Neural cell (in vitro differentiated cells): ENCODE data around the gene SFMBT1. TPM values are rescaled to one million over a fixed set of nuclear protein-coding genes. Genes with fewer than 3 reads are reported as not detected.

ENCODE experiments used
- H2AFZ ChIP-seq: fragments of 200-600, 300-800 bp; sonication (generic), shearing (Covaris generic); 2 replicates; pipeline ENCODE4 v1.6.0; 2014; ENCODE audit warnings: low read depth, mild to moderate bottlenecking, antibody characterized with exemption, low read length, moderate library complexity
- H3F3A ChIP-seq: fragments of 200-600 bp; shearing (Covaris generic); 2 replicates; pipeline ENCODE4 v1.6.1; 2016; ENCODE audit warnings: mild to moderate bottlenecking, moderate library complexity, mixed read lengths, antibody characterized with exemption, low read length; ENCODE audit not compliant: insufficient read depth, poor library complexity, severe bottlenecking
- H3K27ac ChIP-seq: fragments of 200-600, 300-800 bp; sonication (generic), shearing (Covaris generic); 2 replicates; pipeline ENCODE4 v1.5.1; 2014; ENCODE audit warnings: mild to moderate bottlenecking, low read length, moderate library complexity
- H3K27me3 ChIP-seq: fragments of 300-800, 200-600 bp; sonication (generic), shearing (Covaris generic); 2 replicates; pipeline ENCODE4 v1.6.0; 2014; ENCODE audit warnings: mild to moderate bottlenecking, low read depth, low read length, moderate library complexity; ENCODE audit not compliant: insufficient read depth
- H3K36me3 ChIP-seq: fragments of 300-800, 200-600 bp; sonication (generic), shearing (Covaris generic); 2 replicates; pipeline ENCODE4 v1.5.1; 2014; ENCODE audit warnings: mild to moderate bottlenecking, antibody characterized with exemption, low read length, moderate library complexity; ENCODE audit not compliant: insufficient read depth
- H3K4me2 ChIP-seq: fragments of 300-800, 200-600 bp; sonication (generic), shearing (Covaris generic); 2 replicates; pipeline ENCODE4 v1.6.0; 2014; ENCODE audit warnings: mild to moderate bottlenecking, low read length
- H3K4me3 ChIP-seq: fragments of 300-800, 200-600 bp; sonication (generic), shearing (Covaris generic); 2 replicates; pipeline ENCODE4 v1.5.1; 2014; ENCODE audit warnings: mild to moderate bottlenecking, low read length, moderate library complexity
- H3K79me2 ChIP-seq: fragments of 200-600 bp; shearing (Covaris generic); replicated peaks from 2 replicates; pipeline ENCODE4 v1.6.0; 2014; ENCODE audit warnings: mild to moderate bottlenecking, low read length, moderate library complexity; ENCODE audit not compliant: insufficient read depth
- H3K9ac ChIP-seq: fragments of 300-800, 200-600 bp; sonication (generic), shearing (Covaris generic); 2 replicates; pipeline ENCODE4 v1.6.1; 2016; ENCODE audit warnings: mild to moderate bottlenecking, low read length, mixed read lengths
- H3K9me2 ChIP-seq: fragments of 200-600 bp; shearing (Covaris generic); 2 replicates; pipeline ENCODE4 v1.6.1; 2016; ENCODE audit warnings: mild to moderate bottlenecking, low read length, mixed read lengths; ENCODE audit not compliant: insufficient read depth
- H3K9me3 ChIP-seq: fragments of 200-600, 300-800 bp; sonication (generic), shearing (Covaris generic); 2 replicates; pipeline ENCODE4 v1.6.1; 2016; ENCODE audit warnings: mild to moderate bottlenecking, mixed run types, low read length, moderate library complexity, mixed read lengths
- H4K20me1 ChIP-seq: fragments of 200-600 bp; shearing (Covaris generic); 2 replicates; pipeline ENCODE4 v1.6.1; 2016; ENCODE audit warnings: mild to moderate bottlenecking, mixed run types; ENCODE audit not compliant: insufficient read depth
- EP300 ChIP-seq: fragments of 450-650 bp; conservative IDR thresholded peaks from 2 replicates; pipeline ENCODE4 v1.6.1; 2014; ENCODE audit warnings: antibody characterized with exemption, mild to moderate bottlenecking, moderate library complexity; ENCODE audit not compliant: poor library complexity, severe bottlenecking
- EZH2 ChIP-seq: fragments of 200-600, 300-800 bp; shearing (Covaris generic), sonication (generic); IDR thresholded peaks from 2 replicates; pipeline ENCODE4 v1.6.1; 2014; ENCODE audit warnings: antibody characterized with exemption, low read length, borderline replicate concordance, mild to moderate bottlenecking; ENCODE audit not compliant: insufficient read depth, poor library complexity, severe bottlenecking
- MXI1 ChIP-seq: fragments of 450-650 bp; conservative IDR thresholded peaks from 2 replicates; pipeline ENCODE4 v1.6.1; 2014; ENCODE audit warnings: antibody characterized with exemption, mild to moderate bottlenecking; ENCODE audit not compliant: poor library complexity, severe bottlenecking
- POLR2AphosphoS5 ChIP-seq: IDR thresholded peaks from 2 replicates; pipeline ENCODE4 v1.6.1; 2012
- RAD21 ChIP-seq: fragments of 450-650 bp; conservative IDR thresholded peaks from 2 replicates; pipeline ENCODE4 v1.6.1; 2014; ENCODE audit warnings: antibody characterized with exemption, mild to moderate bottlenecking, moderate library complexity
- SMC3 ChIP-seq: fragments of 450-650 bp; conservative IDR thresholded peaks from 2 replicates; pipeline ENCODE4 v1.6.1; 2014; ENCODE audit warnings: antibody characterized with exemption, mild to moderate bottlenecking, moderate library complexity; ENCODE audit not compliant: poor library complexity
- TAF1 ChIP-seq: IDR thresholded peaks from 2 replicates; pipeline ENCODE4 v1.6.1; 2012; ENCODE audit warnings: low read depth
- polyA plus RNA-seq: library from polyadenylated mRNA; depleted of rRNA; stranded (reverse); fragments of >200 nt; gene quantifications from 2 replicates; pipeline ENCODE4 v1.2.3, GENCODE V29; 2014
- TF ChIP-seq, protein P1 (sequence below): IDR thresholded peaks from 2 replicates; pipeline ENCODE4 v1.6.1; 2012; ENCODE audit warnings: borderline replicate concordance
- TF ChIP-seq, protein P2 (sequence below): fragments of 450-650 bp; IDR thresholded peaks from 2 replicates; pipeline ENCODE4 v1.5.1; 2014; ENCODE audit warnings: antibody characterized with exemption, mild to moderate bottlenecking, moderate library complexity; ENCODE audit not compliant: poor library complexity, severe bottlenecking

Gene SFMBT1
- polyA plus RNA-seq, 1 donor from 2014 or later = 17.3 TPM

DNA sequence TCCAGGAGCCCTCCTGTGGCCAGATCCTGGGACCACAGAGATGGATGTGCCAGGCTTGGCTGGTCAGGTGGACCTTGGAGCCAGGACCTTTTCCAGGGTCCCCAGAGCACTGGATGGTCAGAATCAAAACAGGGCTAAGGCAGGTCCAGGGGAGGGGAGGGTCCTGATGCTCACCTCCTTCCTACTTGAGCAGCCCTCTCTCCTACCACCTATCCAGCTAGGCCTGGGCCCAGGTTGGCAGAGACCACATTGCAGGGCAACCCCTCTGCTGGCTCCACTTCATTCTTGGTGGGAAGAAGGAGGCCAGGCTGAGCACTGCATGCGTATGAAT lies 28.5 kb upstream of the SFMBT1 start:
- Histone ChIP-seq H3K79me2 (no peaks in the 10 kb centered on the region), H3F3A (no peaks in the 10 kb centered on the region), H4K20me1 (no peaks in the 10 kb centered on the region), H3K4me2 (no peak overlapping the region), H3K27ac (no peak overlapping the region), H3K4me3 (no peak overlapping the region), H3K27me3 (no peaks in the 10 kb centered on the region), H2AFZ (no peak overlapping the region), H3K36me3 (no peaks in the 10 kb centered on the region), H3K9me3 (no peaks in the 10 kb centered on the region), H3K9me2 (no peaks in the 10 kb centered on the region), H3K9ac (no peak overlapping the region)
- TF ChIP-seq MXI1 (no peak), EP300 (no peak), RAD21 (no peak), SMC3 (no peak), POLR2AphosphoS5 (no peak)
- TF ChIP-seq, protein P1, sequence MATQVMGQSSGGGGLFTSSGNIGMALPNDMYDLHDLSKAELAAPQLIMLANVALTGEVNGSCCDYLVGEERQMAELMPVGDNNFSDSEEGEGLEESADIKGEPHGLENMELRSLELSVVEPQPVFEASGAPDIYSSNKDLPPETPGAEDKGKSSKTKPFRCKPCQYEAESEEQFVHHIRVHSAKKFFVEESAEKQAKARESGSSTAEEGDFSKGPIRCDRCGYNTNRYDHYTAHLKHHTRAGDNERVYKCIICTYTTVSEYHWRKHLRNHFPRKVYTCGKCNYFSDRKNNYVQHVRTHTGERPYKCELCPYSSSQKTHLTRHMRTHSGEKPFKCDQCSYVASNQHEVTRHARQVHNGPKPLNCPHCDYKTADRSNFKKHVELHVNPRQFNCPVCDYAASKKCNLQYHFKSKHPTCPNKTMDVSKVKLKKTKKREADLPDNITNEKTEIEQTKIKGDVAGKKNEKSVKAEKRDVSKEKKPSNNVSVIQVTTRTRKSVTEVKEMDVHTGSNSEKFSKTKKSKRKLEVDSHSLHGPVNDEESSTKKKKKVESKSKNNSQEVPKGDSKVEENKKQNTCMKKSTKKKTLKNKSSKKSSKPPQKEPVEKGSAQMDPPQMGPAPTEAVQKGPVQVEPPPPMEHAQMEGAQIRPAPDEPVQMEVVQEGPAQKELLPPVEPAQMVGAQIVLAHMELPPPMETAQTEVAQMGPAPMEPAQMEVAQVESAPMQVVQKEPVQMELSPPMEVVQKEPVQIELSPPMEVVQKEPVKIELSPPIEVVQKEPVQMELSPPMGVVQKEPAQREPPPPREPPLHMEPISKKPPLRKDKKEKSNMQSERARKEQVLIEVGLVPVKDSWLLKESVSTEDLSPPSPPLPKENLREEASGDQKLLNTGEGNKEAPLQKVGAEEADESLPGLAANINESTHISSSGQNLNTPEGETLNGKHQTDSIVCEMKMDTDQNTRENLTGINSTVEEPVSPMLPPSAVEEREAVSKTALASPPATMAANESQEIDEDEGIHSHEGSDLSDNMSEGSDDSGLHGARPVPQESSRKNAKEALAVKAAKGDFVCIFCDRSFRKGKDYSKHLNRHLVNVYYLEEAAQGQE = no peak
- TF ChIP-seq, protein P2, sequence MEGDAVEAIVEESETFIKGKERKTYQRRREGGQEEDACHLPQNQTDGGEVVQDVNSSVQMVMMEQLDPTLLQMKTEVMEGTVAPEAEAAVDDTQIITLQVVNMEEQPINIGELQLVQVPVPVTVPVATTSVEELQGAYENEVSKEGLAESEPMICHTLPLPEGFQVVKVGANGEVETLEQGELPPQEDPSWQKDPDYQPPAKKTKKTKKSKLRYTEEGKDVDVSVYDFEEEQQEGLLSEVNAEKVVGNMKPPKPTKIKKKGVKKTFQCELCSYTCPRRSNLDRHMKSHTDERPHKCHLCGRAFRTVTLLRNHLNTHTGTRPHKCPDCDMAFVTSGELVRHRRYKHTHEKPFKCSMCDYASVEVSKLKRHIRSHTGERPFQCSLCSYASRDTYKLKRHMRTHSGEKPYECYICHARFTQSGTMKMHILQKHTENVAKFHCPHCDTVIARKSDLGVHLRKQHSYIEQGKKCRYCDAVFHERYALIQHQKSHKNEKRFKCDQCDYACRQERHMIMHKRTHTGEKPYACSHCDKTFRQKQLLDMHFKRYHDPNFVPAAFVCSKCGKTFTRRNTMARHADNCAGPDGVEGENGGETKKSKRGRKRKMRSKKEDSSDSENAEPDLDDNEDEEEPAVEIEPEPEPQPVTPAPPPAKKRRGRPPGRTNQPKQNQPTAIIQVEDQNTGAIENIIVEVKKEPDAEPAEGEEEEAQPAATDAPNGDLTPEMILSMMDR = no peak

DNA sequence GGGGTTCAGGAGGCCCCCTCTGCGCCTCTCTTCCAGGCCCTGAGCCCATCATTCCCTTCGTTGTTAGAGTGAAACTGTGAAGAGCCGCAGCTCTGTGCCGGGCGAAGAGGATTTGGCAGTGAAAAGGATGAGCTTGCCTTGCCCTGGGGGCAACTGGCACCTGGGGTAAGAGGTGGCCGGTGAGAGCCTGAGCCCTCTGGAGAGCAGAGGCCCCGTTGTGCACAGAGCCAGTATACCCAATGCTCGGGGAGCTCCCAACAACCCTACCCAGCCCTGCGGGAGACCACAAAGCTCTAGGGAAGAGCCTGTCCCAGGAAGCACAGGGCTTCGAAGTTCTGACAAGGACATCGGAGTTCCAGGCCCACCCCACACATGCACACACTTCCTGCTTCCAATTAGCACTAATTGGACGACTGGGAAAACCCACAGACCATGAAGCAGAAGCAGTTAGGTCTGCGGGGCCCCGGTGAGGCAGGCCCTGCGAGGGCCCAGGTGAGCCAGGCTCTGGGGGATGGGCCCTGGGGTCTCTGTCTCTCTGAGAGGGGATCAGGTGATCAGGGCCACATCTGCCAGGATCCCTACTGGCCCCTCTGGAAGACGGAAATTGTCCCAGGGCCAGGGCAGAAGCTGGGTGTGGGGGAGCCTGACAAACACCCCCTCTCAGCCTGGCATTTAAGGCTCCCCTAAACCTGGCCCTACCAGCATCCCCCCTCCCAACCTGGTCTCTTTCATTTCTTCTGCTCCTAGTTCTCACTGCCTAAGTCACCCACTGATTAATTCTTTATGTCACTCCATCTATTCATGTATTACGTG lies 27.9 kb upstream of the SFMBT1 start:
- H3K27ac ChIP-seq = no peak overlapping the region
- H3K36me3 ChIP-seq = no peaks in the 10 kb centered on the region
- TF ChIP-seq TAF1 (no peak), POLR2AphosphoS5 (no peak), EP300 (no peak), RAD21 (no peak), MXI1 (no peak), SMC3 (no peak), EZH2 (no peak)
- TF ChIP-seq, protein P2 = no peak
- TF ChIP-seq, protein P1 = no peak
- no peaks in the 10 kb centered on the region for H4K20me1 ChIP-seq
- no peak overlapping the region for H2AFZ ChIP-seq
- H3K27me3 ChIP-seq = no peaks in the 10 kb centered on the region
- H3K79me2 ChIP-seq = no peaks in the 10 kb centered on the region
- no peaks in the 10 kb centered on the region for H3K9me3 ChIP-seq
- H3K4me2 ChIP-seq = no peak overlapping the region
- H3K9me2 ChIP-seq = no peaks in the 10 kb centered on the region
- no peaks in the 10 kb centered on the region for H3F3A ChIP-seq
- no peak overlapping the region for H3K4me3 ChIP-seq
- H3K9ac ChIP-seq = no peak overlapping the region
